IPS DF 6.9 (cell line): ENCODE measurements around the gene SOX5.

ENCODE experiments used
- DNase-seq: peaks from one replicate; pipeline ENCODE4 v3.0.0-alpha.2; 2013; ENCODE audit warnings: low read depth, low spot score
- H3K27ac ChIP-seq: one replicate; pipeline ENCODE4 v1.5.1; 2013; ENCODE audit warnings: low read length, control low read depth
- H3K27me3 ChIP-seq: 2 replicates; pipeline ENCODE4 v1.6.1; 2013; ENCODE audit warnings: mild to moderate bottlenecking, low read length; ENCODE audit not compliant: control insufficient read depth, insufficient read depth
- H3K36me3 ChIP-seq: 2 replicates; pipeline ENCODE4 v1.6.1; 2013; ENCODE audit warnings: low read length; ENCODE audit not compliant: control insufficient read depth, insufficient read depth
- H3K4me1 ChIP-seq: 2 replicates; pipeline ENCODE4 v1.6.1; 2013; ENCODE audit warnings: low read length; ENCODE audit not compliant: control insufficient read depth, insufficient read depth
- H3K4me3 ChIP-seq: 2 replicates; pipeline ENCODE4 v1.5.1; 2013; ENCODE audit warnings: mild to moderate bottlenecking, low read length
- H3K9me3 ChIP-seq: 2 replicates; pipeline ENCODE4 v1.6.1; 2013; ENCODE audit warnings: low read length, inconsistent platforms; ENCODE audit not compliant: control insufficient read depth, insufficient read depth
- WGBS: extraction: QIAGEN DNeasy Blood & Tissue Kit; methylation state at CpG from one replicate; pipeline ENCODE4 v1.1.7; 2013; ENCODE audit warnings: mixed read lengths, missing lambda C conversion rate; ENCODE audit not compliant: insufficient read length, insufficient coverage; 5-methylcytosine and 5-hydroxymethylcytosine counted together

Gene SOX5

DNA sequence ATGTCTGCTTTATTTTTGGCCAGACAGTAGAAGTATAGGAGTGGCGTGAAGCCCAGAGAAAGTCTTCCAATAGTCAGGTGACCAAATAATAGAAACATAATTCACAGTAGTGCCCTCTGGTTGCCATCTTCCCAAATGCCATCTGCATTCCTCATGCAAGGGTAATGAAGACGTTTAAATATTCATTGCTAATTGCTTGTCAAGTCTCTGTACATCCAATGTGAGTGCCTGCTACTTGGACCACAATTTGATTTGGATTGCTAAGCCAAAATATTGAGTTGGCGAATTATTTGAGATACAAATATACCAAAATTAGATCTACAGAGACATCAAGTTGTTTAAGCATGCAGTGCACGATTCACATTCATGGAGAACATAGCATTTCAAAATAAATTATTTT lies 402.7 kb downstream of the SOX5 start:
- Histone ChIP-seq H3K27ac (no peak overlapping the region), H3K9me3 (no peaks in the 10 kb centered on the region), H3K27me3 (no peaks in the 10 kb centered on the region), H3K36me3 (no peaks in the 10 kb centered on the region), H3K4me3 (no peak overlapping the region), H3K4me1 (no peaks in the 10 kb centered on the region)
- no CpG with 5 or more reads among the region's 4 CpGs for WGBS
- DNase-seq, result no peak

DNA sequence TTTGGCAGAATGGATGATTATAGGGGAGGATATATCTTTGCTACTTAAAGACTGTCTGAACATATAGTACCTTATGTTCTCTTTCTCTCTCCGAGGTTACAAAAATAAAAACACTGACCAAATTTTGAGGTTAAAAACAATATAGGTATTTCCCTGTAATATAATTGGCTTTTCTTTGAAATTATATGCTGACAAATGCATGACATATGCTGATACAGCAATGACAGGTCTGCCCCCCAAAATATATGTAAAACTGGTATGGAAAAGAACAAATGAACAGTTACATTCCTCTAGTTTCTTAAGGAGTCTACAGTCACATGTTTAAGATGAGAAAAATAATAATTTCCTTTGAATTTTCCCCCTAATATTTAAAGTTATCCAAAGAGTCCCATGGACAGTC lies 405.7 kb downstream of the SOX5 start:
- H3K27ac ChIP-seq, result no peak overlapping the region
- H3K36me3 ChIP-seq, result no peaks in the 10 kb centered on the region
- H3K4me3 ChIP-seq, result no peak overlapping the region
- no peak for DNase-seq
- no CpG with 5 or more reads among the region's 1 CpG for WGBS
- no peaks in the 10 kb centered on the region for H3K4me1 ChIP-seq
- H3K27me3 ChIP-seq, result no peaks in the 10 kb centered on the region
- no peaks in the 10 kb centered on the region for H3K9me3 ChIP-seq

DNA sequence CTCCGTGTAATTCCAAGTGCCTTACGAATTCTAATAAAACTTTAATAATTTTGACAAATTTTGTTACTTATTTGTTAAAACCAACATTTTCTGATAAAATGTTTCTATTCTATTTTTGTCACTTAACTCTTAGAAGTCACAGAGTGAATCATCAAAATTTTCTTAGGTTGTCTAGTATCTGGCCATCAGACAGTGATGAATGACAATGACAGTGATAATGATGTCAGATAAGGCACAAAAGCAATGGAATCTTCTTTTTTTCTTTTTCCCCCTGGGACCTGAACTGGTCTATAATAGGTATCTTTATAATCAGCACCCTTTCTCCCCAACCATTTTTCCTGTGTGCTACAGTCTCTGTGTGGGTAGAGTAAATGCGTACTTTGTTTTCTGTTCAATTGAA lies 407.3 kb downstream of the SOX5 start:
- no peaks in the 10 kb centered on the region for H3K4me1 ChIP-seq
- H3K36me3 ChIP-seq, result no peaks in the 10 kb centered on the region
- H3K9me3 ChIP-seq, result no peaks in the 10 kb centered on the region
- H3K4me3 ChIP-seq, result no peak overlapping the region
- no peak for DNase-seq
- no peak overlapping the region for H3K27ac ChIP-seq
- WGBS, result no CpG with 5 or more reads among the region's 3 CpGs
- no peaks in the 10 kb centered on the region for H3K27me3 ChIP-seq

DNA sequence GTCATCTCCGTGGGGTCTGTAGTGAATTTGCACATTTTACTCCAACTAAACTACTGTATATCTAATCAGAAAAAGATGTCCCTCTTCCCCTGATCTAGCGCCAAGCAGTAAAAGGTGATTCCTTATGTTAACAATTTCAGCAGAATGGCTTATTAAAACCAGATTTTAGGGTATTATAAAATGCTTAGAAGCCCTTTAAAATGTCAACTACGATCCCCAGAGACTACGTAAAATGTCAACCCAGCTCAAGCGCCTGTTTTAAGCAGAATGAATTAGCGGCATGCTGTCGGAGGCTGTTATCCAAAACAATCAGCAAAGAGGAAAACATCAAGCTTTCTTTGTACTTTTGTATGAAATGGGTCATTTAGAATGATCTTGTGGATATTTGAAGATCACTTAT lies 408.9 kb downstream of the SOX5 start:
- H3K4me3 ChIP-seq, result no peak overlapping the region
- H3K9me3 ChIP-seq, result no peaks in the 10 kb centered on the region
- no CpG with 5 or more reads among the region's 7 CpGs for WGBS
- H3K27me3 ChIP-seq, result no peaks in the 10 kb centered on the region
- no peaks in the 10 kb centered on the region for H3K36me3 ChIP-seq
- H3K27ac ChIP-seq, result no peak overlapping the region
- no peak for DNase-seq
- no peaks in the 10 kb centered on the region for H3K4me1 ChIP-seq

DNA sequence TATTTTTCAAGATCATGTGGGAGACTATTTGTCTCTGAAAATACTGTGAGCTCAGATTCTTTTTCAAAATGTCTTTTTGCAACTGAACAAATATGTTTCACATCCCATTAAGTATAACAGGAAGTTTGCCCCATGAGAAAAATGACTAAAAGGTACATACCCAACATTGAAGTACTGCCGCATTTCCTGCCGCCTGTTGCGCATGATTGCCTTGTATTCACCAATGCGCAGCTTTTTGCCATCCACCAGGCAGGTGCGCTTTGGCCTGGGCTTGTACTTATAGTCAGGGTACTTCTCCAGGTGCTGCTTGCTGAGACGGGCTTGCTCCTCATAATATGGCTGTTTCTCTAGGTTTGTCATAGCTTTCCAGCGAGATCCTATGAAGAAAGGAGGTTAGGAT lies 413.2 kb downstream of the SOX5 start:
- WGBS, result no CpG with 5 or more reads among the region's 7 CpGs
- H3K27ac ChIP-seq, result no peak overlapping the region
- no peak for DNase-seq

DNA sequence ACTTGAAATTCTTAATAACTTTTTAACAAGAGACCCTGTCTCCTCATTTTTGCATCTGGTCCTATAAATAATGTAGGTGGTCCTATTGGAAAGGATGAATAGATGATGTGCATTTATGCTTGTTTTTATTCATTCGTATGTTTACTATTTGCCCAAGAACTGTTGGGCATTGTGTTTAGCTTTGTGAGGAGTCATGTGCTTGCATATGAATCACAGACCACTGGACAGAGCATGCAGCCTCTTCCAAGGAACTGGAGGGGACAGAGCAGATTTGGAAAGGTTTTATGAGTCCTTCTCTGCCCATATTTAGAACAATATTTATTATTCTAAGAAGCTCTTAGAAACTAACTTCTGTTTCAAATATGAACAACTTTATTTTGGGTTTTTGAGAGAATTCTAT lies 414.0 kb downstream of the SOX5 start:
- Histone ChIP-seq H3K4me3 (no peak overlapping the region), H3K27ac (no peak overlapping the region), H3K4me1 (no peaks in the 10 kb centered on the region), H3K36me3 (no peaks in the 10 kb centered on the region), H3K9me3 (no peaks in the 10 kb centered on the region), H3K27me3 (no peaks in the 10 kb centered on the region)
- DNase-seq, result no peak
- no CpG with 5 or more reads among the region's 1 CpG for WGBS

More for the DNA sequence above, 413.2 kb downstream of the SOX5 start:
- H3K27me3 ChIP-seq, result no peaks in the 10 kb centered on the region
- H3K9me3 ChIP-seq, result no peaks in the 10 kb centered on the region
- no peaks in the 10 kb centered on the region for H3K36me3 ChIP-seq
- H3K4me1 ChIP-seq, result no peaks in the 10 kb centered on the region
- no peak overlapping the region for H3K4me3 ChIP-seq

DNA sequence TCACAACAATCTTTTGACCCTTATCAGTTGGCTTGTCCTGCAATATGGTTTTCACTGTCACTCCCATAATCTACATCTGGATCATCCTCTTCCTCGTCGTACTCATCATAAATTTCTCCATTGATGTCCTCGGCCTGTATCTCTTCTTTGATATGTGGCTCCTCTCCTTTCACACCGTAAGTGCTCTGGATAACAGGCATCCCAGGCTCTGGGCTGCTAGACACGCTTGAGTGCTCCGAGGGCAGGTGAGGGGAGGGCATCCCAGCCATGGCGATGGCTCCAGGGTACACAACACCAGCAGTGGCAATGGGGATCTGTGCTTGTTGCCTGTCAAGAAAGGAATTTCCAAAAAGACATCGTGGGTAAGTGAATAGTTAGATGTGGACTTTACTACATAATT lies 415.3 kb downstream of the SOX5 start:
- Histone ChIP-seq H3K27me3 (no peaks in the 10 kb centered on the region), H3K4me3 (no peak overlapping the region), H3K27ac (no peak overlapping the region), H3K4me1 (no peaks in the 10 kb centered on the region), H3K36me3 (no peaks in the 10 kb centered on the region), H3K9me3 (no peaks in the 10 kb centered on the region)
- WGBS, result no CpG with 5 or more reads among the region's 8 CpGs
- DNase-seq, result no peak

DNA sequence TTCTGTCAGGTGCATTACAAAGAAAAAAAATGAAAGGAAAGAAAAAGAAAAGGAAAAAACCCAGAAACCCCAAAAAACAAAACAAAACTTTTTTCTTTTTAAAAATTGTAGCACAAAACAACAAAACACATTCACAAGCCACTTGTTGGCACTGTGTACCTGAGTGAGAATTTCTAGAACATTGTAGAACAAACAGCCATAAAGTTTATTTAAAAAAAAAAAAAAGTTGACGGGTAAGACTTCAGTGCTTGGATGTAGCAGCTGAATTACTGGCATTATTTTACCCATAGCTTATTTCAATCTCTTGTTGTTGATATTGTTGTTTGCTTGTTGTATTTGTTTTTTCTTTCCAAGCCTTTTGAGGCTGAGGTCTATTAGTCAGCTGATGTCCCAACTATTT lies 415.8 kb downstream of the SOX5 start:
- WGBS, result no CpG with 5 or more reads among the region's 1 CpG
- no peak for DNase-seq
- Histone ChIP-seq H3K4me3 (no peak overlapping the region), H3K27me3 (no peaks in the 10 kb centered on the region), H3K27ac (no peak overlapping the region), H3K36me3 (no peaks in the 10 kb centered on the region), H3K9me3 (no peaks in the 10 kb centered on the region), H3K4me1 (no peaks in the 10 kb centered on the region)

DNA sequence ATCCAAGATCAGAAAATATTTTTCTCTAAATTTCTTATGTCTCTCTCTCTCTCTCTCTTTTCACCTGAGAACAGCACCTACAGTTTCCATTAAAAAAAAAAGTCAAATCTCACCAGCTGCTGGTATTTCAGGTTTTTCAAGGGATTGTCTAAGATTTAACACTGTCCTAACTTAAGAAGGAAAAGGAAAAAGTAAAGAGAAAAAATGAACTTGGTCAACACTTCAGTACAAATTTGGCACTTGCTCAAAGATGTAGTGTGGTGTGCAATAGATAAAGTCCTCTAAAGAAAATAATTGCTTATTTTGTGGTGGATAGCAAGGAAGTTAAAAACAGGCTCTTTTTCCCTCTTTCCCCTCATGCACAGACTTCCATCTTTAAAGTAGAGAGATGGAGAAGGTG lies 416.2 kb downstream of the SOX5 start:
- Histone ChIP-seq H3K36me3 (no peaks in the 10 kb centered on the region), H3K4me3 (no peak overlapping the region), H3K4me1 (no peaks in the 10 kb centered on the region), H3K9me3 (no peaks in the 10 kb centered on the region), H3K27ac (no peak overlapping the region), H3K27me3 (no peaks in the 10 kb centered on the region)
- DNase-seq, result no peak

DNA sequence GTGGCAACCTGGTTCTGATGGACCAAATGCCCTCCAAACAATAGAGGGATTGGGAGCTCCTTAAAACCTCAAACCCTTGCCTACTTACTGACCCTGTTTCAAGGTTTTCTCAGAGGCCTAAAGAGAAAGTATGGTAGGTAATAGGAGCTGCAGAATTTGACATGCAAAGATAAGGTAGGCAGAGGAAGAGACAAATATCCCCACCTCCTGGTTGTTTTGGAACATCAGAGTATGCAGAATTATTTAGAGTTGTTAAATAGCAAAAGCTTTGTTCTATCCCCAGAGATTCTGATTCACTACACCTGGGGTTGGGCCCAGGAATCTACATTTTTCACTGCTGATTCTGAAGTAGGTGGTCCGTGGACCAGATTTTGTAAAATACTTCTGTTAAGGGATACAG lies 421.2 kb downstream of the SOX5 start:
- Histone ChIP-seq H3K27ac (no peak overlapping the region), H3K36me3 (no peaks in the 10 kb centered on the region), H3K4me1 (no peaks in the 10 kb centered on the region), H3K27me3 (no peaks in the 10 kb centered on the region), H3K4me3 (no peak overlapping the region), H3K9me3 (no peaks in the 10 kb centered on the region)
- no peak for DNase-seq
- WGBS, result no CpG with 5 or more reads among the region's 1 CpG

DNA sequence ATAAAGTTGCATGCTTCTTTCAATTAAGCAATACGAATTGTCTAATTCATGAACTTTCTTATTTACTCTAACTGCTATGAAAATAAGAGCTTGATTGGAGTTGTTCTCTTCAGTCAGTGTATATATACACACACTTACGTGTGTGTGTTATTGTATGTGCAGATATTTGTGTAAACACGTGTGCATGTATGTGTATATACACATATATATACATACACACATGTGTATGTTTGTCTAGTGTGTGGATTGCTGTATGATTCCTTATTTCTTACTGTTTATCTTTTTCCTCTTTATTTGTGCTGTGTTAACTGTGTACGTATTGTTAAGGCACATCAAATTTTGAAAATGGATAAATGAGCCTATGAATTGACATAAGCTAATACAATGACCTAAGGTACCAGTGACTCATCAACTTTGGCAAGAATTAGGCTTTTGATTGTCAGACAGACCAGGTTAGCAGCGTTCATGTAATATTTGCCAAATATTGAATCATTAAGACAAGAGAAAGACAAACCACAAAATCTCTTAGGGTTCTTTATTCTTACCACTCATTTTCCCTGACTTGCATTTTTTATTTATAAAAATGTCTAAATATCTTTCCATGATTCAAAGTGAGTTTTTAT lies 423.9 kb downstream of the SOX5 start:
- Histone ChIP-seq H3K27me3 (no peaks in the 10 kb centered on the region), H3K36me3 (no peaks in the 10 kb centered on the region), H3K4me1 (no peaks in the 10 kb centered on the region), H3K4me3 (no peak overlapping the region), H3K27ac (no peak overlapping the region), H3K9me3 (no peaks in the 10 kb centered on the region)
- DNase-seq, result no peak
- WGBS, result no CpG with 5 or more reads among the region's 5 CpGs
